Panc1 (cell line): ENCODE data around the gene PPP4R2. TPM values are rescaled to one million over a fixed set of nuclear protein-coding genes. Genes with fewer than 3 reads are reported as not detected.

Experiments used
- ATAC-seq: fragments of 200-7000 bp; cut with Tn5 transposase; 2 replicates; pipeline ENCODE4 v1.9.1; 2020; ENCODE audit warnings: mild to moderate bottlenecking, moderate library complexity
- Bru-seq: library from RNA; stranded (reverse); fragments of 400-500 nt; gene quantifications from one replicate; lab custom pipeline; 2021; lab: Mats Ljungman, UMichigan
- BruChase-seq, 2 experiments: library from RNA; stranded (reverse); fragments of 400-500 nt; gene quantifications; one replicate each; lab custom pipeline; 2021; lab: Mats Ljungman, UMichigan
- BruUV-seq: library from RNA; stranded (reverse); fragments of 400-500 nt; replicated peaks from 2 replicates; lab custom pipeline; 2021; lab: Mats Ljungman, UMichigan
- CTCF ChIA-PET: fragments of 300-600 bp; sonication (Branson Sonifier 250); formaldehyde crosslinking; loops from one replicate; lab custom pipeline; 2022; ENCODE audit warnings: antibody characterized with exemption; lab: Charles Lee
- POLR2A ChIA-PET: fragments of 300-600 bp; sonication (Branson Sonifier 250); formaldehyde crosslinking; loops from one replicate; lab custom pipeline; 2022; ENCODE audit warnings: antibody characterized with exemption; lab: Charles Lee
- DNase-seq: peaks from one replicate; pipeline ENCODE4 v3.0.0-alpha.2; 2010; ENCODE audit warnings: low read depth, low spot score
- H3K27ac ChIP-seq: 2 replicates; pipeline ENCODE4 v1.5.1; 2011; ENCODE audit warnings: mild to moderate bottlenecking, low read length, inconsistent platforms
- H3K27me3 ChIP-seq: fragments of 200-500 bp; sonication (Bioruptor generic); 2 replicates; pipeline ENCODE4 v1.6.0; 2014; ENCODE audit warnings: low read length, inconsistent platforms; ENCODE audit not compliant: control insufficient read depth, insufficient read depth
- H3K36me3 ChIP-seq: fragments of 200-500 bp; sonication (Bioruptor generic); 2 replicates; pipeline ENCODE4 v1.5.1; 2014; ENCODE audit warnings: inconsistent platforms, mild to moderate bottlenecking, low read length, moderate library complexity; ENCODE audit not compliant: control insufficient read depth, insufficient read depth
- H3K4me1 ChIP-seq: 2 replicates; pipeline ENCODE4 v1.5.1; 2011; ENCODE audit warnings: inconsistent platforms, mild to moderate bottlenecking, low read length, moderate library complexity; ENCODE audit not compliant: control insufficient read depth, insufficient read depth
- H3K4me3 ChIP-seq, 2 experiments: 2 replicates each; pipeline ENCODE4 v1.5.1; 2011 to 2012; ENCODE audit warnings: low read depth in 2 of 2, low read length in 2 of 2, mild to moderate bottlenecking in 2 of 2, inconsistent platforms in 1 of 2, moderate library complexity in 1 of 2
- H3K9me3 ChIP-seq: fragments of 200-500 bp; sonication (Bioruptor generic); 2 replicates; pipeline ENCODE4 v1.5.1; 2014; ENCODE audit warnings: low read depth, mild to moderate bottlenecking, inconsistent platforms, low read length, moderate library complexity; ENCODE audit not compliant: control insufficient read depth, insufficient read depth
- CTCF ChIP-seq: fragments of 450-650 bp; IDR thresholded peaks from 2 replicates; pipeline ENCODE4 v1.5.1; 2017; ENCODE audit warnings: mild to moderate bottlenecking
- POLR2AphosphoS5 ChIP-seq: IDR thresholded peaks from 2 replicates; pipeline ENCODE4 v1.6.1; 2012; ENCODE audit warnings: mild to moderate bottlenecking, low read depth, low read length, moderate library complexity
- REST ChIP-seq, 2 experiments: IDR thresholded peaks; 2 replicates each; pipeline ENCODE4 v1.6.1; 2011 to 2012; ENCODE audit warnings: low read depth in 2 of 2, control low read depth in 1 of 2, low read length in 1 of 2, mild to moderate bottlenecking in 1 of 2, moderate library complexity in 1 of 2; ENCODE audit not compliant: insufficient read depth in 1 of 2
- SIN3A ChIP-seq: IDR thresholded peaks from 2 replicates; pipeline ENCODE4 v1.6.1; 2012; ENCODE audit warnings: low read depth, mild to moderate bottlenecking, low read length, moderate library complexity, borderline replicate concordance; ENCODE audit not compliant: insufficient read depth
- TCF7L2 ChIP-seq: IDR thresholded peaks from 2 replicates; pipeline ENCODE4 v1.6.1; 2011; ENCODE audit warnings: mild to moderate bottlenecking, low read depth, low read length, inconsistent platforms
- in situ Hi-C: cut with HindIII; loops from 2 replicates; pipeline ENCODE4 v1.10.0; 2016; ENCODE audit warnings: low sequenced_read_pairs, low pct_unique_long_range_greater_than_20kb
- intact Hi-C: fragments of 100-400 bp; cut with micrococcal nuclease; formaldehyde crosslinking; loops from one replicate; pipeline ENCODE4 v1.10.0; 2022; ENCODE audit not compliant: unreplicated experiment
- long read RNA-seq: library from polyadenylated mRNA; unstranded; transcript quantifications from one replicate; pipeline ENCODE4 v2.0.0, GENCODE V29; 2021; ENCODE audit not compliant: unreplicated experiment
- polyA plus RNA-seq: library from polyadenylated mRNA; unstranded; fragments of >200 nt; gene quantifications from one replicate; pipeline ENCODE4 v1.2.1, GENCODE V29; 2012; ENCODE audit warnings: missing spikeins; ENCODE audit not compliant: insufficient read length
- total RNA-seq: library from RNA; stranded (reverse); gene quantifications from one replicate; pipeline ENCODE4 v1.2.1, GENCODE V29; 2021; ENCODE audit not compliant: unreplicated experiment

Gene PPP4R2
- total RNA-seq (59.8 TPM), Bru-seq, nascent RNA (percentile 92 among the genes with signal in this experiment), BruChase-seq, experiment 1, labeled RNA remaining after a 2-hour chase (percentile 92 among the genes with signal in this experiment), BruChase-seq, experiment 2, labeled RNA remaining after a 6-hour chase (percentile 89 among the genes with signal in this experiment)
- 26.2 TPM for polyA plus RNA-seq
- long read RNA-seq, full-length matches to known transcripts = 133 of 162 reads
- long read RNA-seq, partial matches to known transcripts = 10 of 162 reads
- long read RNA-seq, other reads (novel, unspliced or antisense) = 19 of 162 reads

GRCh38 chr3:72996473-72997333, at the start of gene PPP4R2:
TSS of gene PPP4R2 (plus strand) at chr3:72996811. CDS start at chr3:72997038, 227 bp downstream.
- Histone ChIP-seq H3K9me3 (no peaks in the 10 kb centered on the region), H3K27ac (peak within 1 kb of the TSS; percentile 93), H3K36me3 (peaks cover 20% of the 10 kb centered on the region), H3K4me3 (peak within 1 kb of the TSS; percentile 84 to 90), H3K27me3 (no peaks in the 10 kb centered on the region), H3K4me1 (peaks cover 16% of the 10 kb centered on the region; the same call in 1 of the 2 replicates)
- ChIA-PET POLR2A (no interaction called here), CTCF (no interaction called here)
- no TSS peak for BruUV-seq
- no peak for DNase-seq
- TF ChIP-seq POLR2AphosphoS5 (peak; percentile 70), TCF7L2 (no peak; the same call in 1 of the 2 replicates), CTCF (no peak), SIN3A (0 out of 2 replicates have a peak, but pooled peaks have one; percentile 21), REST (IDR thresholded peaks at IDR 0.05; ENCODE audit: insufficient read depth in 1 of 2, low read depth in 2 of 2, low read length in 1 of 2) (no peak)
- intact Hi-C loops = no loop called here
- in situ Hi-C loops = no loop called here
- ATAC-seq = peak; percentile 96

- Histone ChIP-seq H3K9me3 (no peaks in the 10 kb centered on the region), H3K4me3 (no peak overlapping the region), H3K27me3 (no peaks in the 10 kb centered on the region), H3K27ac (no peak overlapping the region), H3K36me3 (no peaks in the 10 kb centered on the region), H3K4me1 (no peaks in the 10 kb centered on the region)
- in situ Hi-C loops (no loop called here), intact Hi-C loops (no loop called here)
- no TSS peak for BruUV-seq
- ChIA-PET POLR2A (no interaction called here), CTCF (no interaction called here)
- TF ChIP-seq TCF7L2 (no peak), REST (IDR thresholded peaks at IDR 0.05; ENCODE audit: insufficient read depth in 1 of 2, low read depth in 2 of 2, low read length in 1 of 2) (no peak), POLR2AphosphoS5 (no peak)
- DNase-seq (no peak), ATAC-seq (no peak)
These were observed 48.7 kb upstream of the PPP4R2 start for GRCh38 chr3:72947715-72948490.
